Uterus (tissue), 2 donors: ENCODE measurements around the gene ERLIN1.

Experiments used
- POLR2A ChIP-seq, 2 donors: fragments of 450-650 bp; IDR thresholded peaks; one replicate each; pipeline ENCODE4 v1.6.1; 2016; ENCODE audit warnings: antibody characterized with exemption in 2 of 2, mild to moderate bottlenecking in 1 of 2, moderate library complexity in 1 of 2
- TF ChIP-seq, protein P1 (sequence below), 4 experiments: fragments of 200-600 bp in 2 of 4; fragments of 450-650 bp in 2 of 4; sonication (generic) in 2 of 4; IDR thresholded peaks; one replicate each; pipeline ENCODE4 v1.5.1; 2016 to 2019; ENCODE audit warnings: antibody characterized with exemption in 4 of 4, mild to moderate bottlenecking in 2 of 4, moderate library complexity in 1 of 4

- TF ChIP-seq, protein P1, sequence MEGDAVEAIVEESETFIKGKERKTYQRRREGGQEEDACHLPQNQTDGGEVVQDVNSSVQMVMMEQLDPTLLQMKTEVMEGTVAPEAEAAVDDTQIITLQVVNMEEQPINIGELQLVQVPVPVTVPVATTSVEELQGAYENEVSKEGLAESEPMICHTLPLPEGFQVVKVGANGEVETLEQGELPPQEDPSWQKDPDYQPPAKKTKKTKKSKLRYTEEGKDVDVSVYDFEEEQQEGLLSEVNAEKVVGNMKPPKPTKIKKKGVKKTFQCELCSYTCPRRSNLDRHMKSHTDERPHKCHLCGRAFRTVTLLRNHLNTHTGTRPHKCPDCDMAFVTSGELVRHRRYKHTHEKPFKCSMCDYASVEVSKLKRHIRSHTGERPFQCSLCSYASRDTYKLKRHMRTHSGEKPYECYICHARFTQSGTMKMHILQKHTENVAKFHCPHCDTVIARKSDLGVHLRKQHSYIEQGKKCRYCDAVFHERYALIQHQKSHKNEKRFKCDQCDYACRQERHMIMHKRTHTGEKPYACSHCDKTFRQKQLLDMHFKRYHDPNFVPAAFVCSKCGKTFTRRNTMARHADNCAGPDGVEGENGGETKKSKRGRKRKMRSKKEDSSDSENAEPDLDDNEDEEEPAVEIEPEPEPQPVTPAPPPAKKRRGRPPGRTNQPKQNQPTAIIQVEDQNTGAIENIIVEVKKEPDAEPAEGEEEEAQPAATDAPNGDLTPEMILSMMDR (IDR thresholded peaks at IDR 0.05), result no peak
- no peak for TF ChIP-seq POLR2A (IDR thresholded peaks at IDR 0.05)
Observed at GRCh38 chr10:100186253-100187212, 704 bp upstream of the ERLIN1 start.
